Measurements from ENCODE around the gene ERGIC1.

ERGIC1 gene

GRCh38 chr5:172926796-172927195 lies 92.7 kb downstream of the ERGIC1 start:
- no peak for DNase-seq

- peak; percentile 83 for DNase-seq
Measured at GRCh38 chr5:172929371-172929838, 95.4 kb downstream of the ERGIC1 start.

GRCh38 chr5:172931001-172931536 lies 97.0 kb downstream of the ERGIC1 start:
- DNase-seq = peak; percentile 88

GRCh38 chr5:172932313-172933017 lies 98.4 kb downstream of the ERGIC1 start:
- DNase-seq = peak; percentile 64

- DNase-seq = no peak
Measured at GRCh38 chr5:172933238-172933637, 99.2 kb downstream of the ERGIC1 start.

- no peak for DNase-seq
Measured at GRCh38 chr5:172935096-172935495, 101.0 kb downstream of the ERGIC1 start.

GRCh38 chr5:172936401-172936800 lies 102.3 kb downstream of the ERGIC1 start:
- DNase-seq = no peak

GRCh38 chr5:172939071-172939470 lies 105.0 kb downstream of the ERGIC1 start:
- DNase-seq = peak; percentile 61

GRCh38 chr5:172939611-172940267 lies 105.7 kb downstream of the ERGIC1 start:
- peak; percentile 53 for DNase-seq

- no peak for DNase-seq
Measured at GRCh38 chr5:172940268-172941066, 106.4 kb downstream of the ERGIC1 start.

- no peak for DNase-seq
Measured at GRCh38 chr5:172941067-172941516, 107.0 kb downstream of the ERGIC1 start.

- no peak for DNase-seq
Measured at GRCh38 chr5:172942556-172942955, 108.5 kb downstream of the ERGIC1 start.

GRCh38 chr5:172943283-172943841 lies 109.3 kb downstream of the ERGIC1 start:
- peak; percentile 98 for DNase-seq

- DNase-seq = no peak
Measured at GRCh38 chr5:172943906-172944305, 109.9 kb downstream of the ERGIC1 start.

GRCh38 chr5:172944741-172945140 lies 110.7 kb downstream of the ERGIC1 start:
- no peak for DNase-seq

GRCh38 chr5:172945151-172945550 lies 111.1 kb downstream of the ERGIC1 start:
- DNase-seq = no peak

- no peak for DNase-seq
Measured at GRCh38 chr5:172946146-172946545, 112.1 kb downstream of the ERGIC1 start.

- no peak for DNase-seq
Measured at GRCh38 chr5:172949426-172949825, 115.4 kb downstream of the ERGIC1 start.

GRCh38 chr5:172950176-172950965 lies 116.3 kb downstream of the ERGIC1 start:
- DNase-seq = no peak

- no peak for DNase-seq
Measured at GRCh38 chr5:172951371-172952033, 117.5 kb downstream of the ERGIC1 start.

GRCh38 chr5:172952034-172952511 lies 118.0 kb downstream of the ERGIC1 start:
- DNase-seq = peak; percentile 90
